Ishikawa (cell line): ENCODE data around the gene CDC20.

Experiments
- CEBPB ChIP-seq: IDR thresholded peaks from 2 replicates; pipeline ENCODE4 v1.6.1; 2012
- EGR1 ChIP-seq: IDR thresholded peaks from 2 replicates; pipeline ENCODE4 v1.6.1; 2012
- EP300 ChIP-seq: IDR thresholded peaks from 2 replicates; pipeline ENCODE4 v1.6.1; 2012; ENCODE audit warnings: borderline replicate concordance
- NFIC ChIP-seq: IDR thresholded peaks from 2 replicates; pipeline ENCODE4 v1.6.1; 2012
- RAD21 ChIP-seq: IDR thresholded peaks from 2 replicates; pipeline ENCODE4 v1.6.1; 2012; ENCODE audit warnings: low read depth
- TAF1 ChIP-seq: IDR thresholded peaks from 2 replicates; pipeline ENCODE4 v1.6.1; 2012; ENCODE audit warnings: low read depth, mild to moderate bottlenecking

DNA sequence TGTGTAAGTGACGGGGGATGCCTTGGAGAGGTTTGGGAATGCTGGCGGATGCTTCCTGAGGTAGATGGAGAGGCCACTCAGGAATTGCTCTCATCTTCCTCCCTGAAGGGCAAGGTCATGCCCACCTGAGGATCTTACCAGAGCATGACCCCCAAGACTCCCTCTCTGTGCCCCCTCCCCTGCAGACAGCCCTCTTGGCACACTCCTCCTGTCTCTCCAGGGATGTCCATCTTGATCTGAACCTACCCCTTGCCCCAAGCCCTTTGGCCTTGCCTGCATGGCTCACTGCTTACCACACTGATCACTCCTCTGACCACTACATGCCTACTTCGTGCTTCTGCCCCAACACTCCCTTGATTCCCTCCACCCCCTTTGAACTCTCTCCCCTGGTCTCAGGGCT is 39.0 kb upstream of the CDC20 start:
- TF ChIP-seq NFIC (no peak), CEBPB (no peak), TAF1 (no peak), EP300 (no peak), EGR1 (no peak), RAD21 (no peak)
